PC-9 (cell line): ENCODE results near the gene SLC46A3. TPM values are rescaled to one million over a fixed set of nuclear protein-coding genes. Genes with fewer than 3 reads are reported as not detected.

Source experiments
- BruUV-seq: library from RNA; stranded (reverse); fragments of 400-500 nt; replicated peaks from 2 replicates; lab custom pipeline; 2021; lab: Mats Ljungman, UMichigan
- CTCF ChIA-PET: fragments of 300-600 bp; sonication (Branson Sonifier 250); formaldehyde crosslinking; loops from one replicate; lab custom pipeline; 2022; ENCODE audit warnings: antibody characterized with exemption; lab: Charles Lee
- POLR2A ChIA-PET: fragments of 300-600 bp; sonication (Branson Sonifier 250); formaldehyde crosslinking; loops from one replicate; lab custom pipeline; 2022; ENCODE audit warnings: antibody characterized with exemption; ENCODE audit not compliant: unreplicated experiment; lab: Charles Lee
- DNase-seq, 2 experiments: peaks; one replicate each; pipeline versions ENCODE4 v3.0.0 to v3.0.0-alpha.2; 2015 to 2022; ENCODE audit warnings: mixed read lengths in 1 of 2
- H2AFZ ChIP-seq: fragments of 200-600 bp; sonication (generic); 2 replicates; pipeline ENCODE4 v1.8.1; 2017; ENCODE audit warnings: antibody characterized with exemption
- H3F3A ChIP-seq: fragments of 200-600 bp; sonication (generic); 2 replicates; pipeline ENCODE4 v1.8.1; 2017; ENCODE audit warnings: antibody characterized with exemption, mild to moderate bottlenecking, low read depth; ENCODE audit not compliant: insufficient read depth
- H3K27ac ChIP-seq: fragments of 200-600 bp; sonication (generic); 2 replicates; pipeline ENCODE4 v1.6.1; 2016; ENCODE audit warnings: mixed run types
- H3K27me3 ChIP-seq: fragments of 200-600 bp; sonication (generic); 2 replicates; pipeline ENCODE4 v1.6.1; 2016; ENCODE audit warnings: low read depth, mixed run types; ENCODE audit not compliant: insufficient read depth
- H3K36me3 ChIP-seq: fragments of 200-600 bp; sonication (generic); 2 replicates; pipeline ENCODE4 v1.6.1; 2016; ENCODE audit warnings: low read depth, mixed run types
- H3K4me1 ChIP-seq: fragments of 200-600 bp; sonication (generic); replicated peaks from 2 replicates; pipeline ENCODE4 v1.6.1; 2016; ENCODE audit warnings: mixed run types; ENCODE audit not compliant: insufficient read depth
- H3K4me2 ChIP-seq: fragments of 200-600 bp; sonication (generic); 2 replicates; pipeline ENCODE4 v1.6.1; 2017; ENCODE audit warnings: mixed run types
- H3K4me3 ChIP-seq: fragments of 200-600 bp; sonication (generic); 2 replicates; pipeline ENCODE4 v1.6.1; 2016; ENCODE audit warnings: mixed run types
- H3K79me2 ChIP-seq: fragments of 200-600 bp; sonication (generic); 2 replicates; pipeline ENCODE4 v1.6.1; 2017; ENCODE audit warnings: low read depth, mixed run types
- H3K9me2 ChIP-seq: fragments of 200-600 bp; sonication (generic); 2 replicates; pipeline ENCODE4 v1.8.1; 2017; ENCODE audit warnings: mild to moderate bottlenecking; ENCODE audit not compliant: insufficient read depth
- H3K9me3 ChIP-seq: fragments of 200-600 bp; sonication (generic); 2 replicates; pipeline ENCODE4 v1.8.1; 2016; ENCODE audit warnings: low read depth; ENCODE audit not compliant: insufficient read depth
- H4K20me1 ChIP-seq: fragments of 200-600 bp; sonication (generic); 2 replicates; pipeline ENCODE4 v1.8.1; 2017; ENCODE audit not compliant: insufficient read depth
- CTCF ChIP-seq: fragments of 200-600 bp; sonication (generic); conservative IDR thresholded peaks from 2 replicates; pipeline ENCODE4 v1.6.1; 2017; ENCODE audit warnings: mixed run types, antibody characterized with exemption, mild to moderate bottlenecking, moderate library complexity
- EZH2 ChIP-seq: fragments of 200-600 bp; sonication (generic); IDR thresholded peaks from 2 replicates; pipeline ENCODE4 v1.8.0; 2017; ENCODE audit warnings: antibody characterized with exemption, low read depth
- intact Hi-C: fragments of 100-400 bp; cut with micrococcal nuclease; formaldehyde crosslinking; loops from one replicate; pipeline ENCODE4 v1.10.0; 2022; ENCODE audit not compliant: unreplicated experiment
- total RNA-seq: library from RNA; stranded (reverse); gene quantifications from 2 replicates; pipeline ENCODE4 v1.2.3, GENCODE V29; 2021

The SLC46A3 gene
- total RNA-seq, 1 experiment from 2014 or later, result 0.15 TPM

- Histone ChIP-seq H3K9me3 (no peaks in the 10 kb centered on the region), H3K36me3 (peaks cover 65% of the 10 kb centered on the region), H3K4me3 (no peak overlapping the region), H3K4me2 (no peak overlapping the region), H3F3A (no peaks in the 10 kb centered on the region), H3K4me1 (no peaks in the 10 kb centered on the region), H3K27me3 (no peaks in the 10 kb centered on the region), H3K9me2 (no peaks in the 10 kb centered on the region), H3K27ac (no peak overlapping the region), H2AFZ (no peak overlapping the region), H3K79me2 (no peaks in the 10 kb centered on the region), H4K20me1 (peaks cover 6% of the 10 kb centered on the region)
- ChIA-PET POLR2A (interaction anchor here (0.6 kb wide), 1 partner anchor 1309 kb away, joined by 4 read pairs; no protein-coding TSS in a partner anchor), CTCF (interaction anchor here (0.6 kb wide), 1 partner anchor 866 kb away, joined by 4 read pairs; no protein-coding TSS in a partner anchor)
- DNase-seq, result no peak
- intact Hi-C loops, result no loop called here
- TF ChIP-seq CTCF (no peak), EZH2 (no peak)
- no TSS peak for BruUV-seq
Measured at GRCh38 chr13:28671126-28671792, 47.5 kb downstream of the SLC46A3 start.

- Histone ChIP-seq H3K4me1 (no peaks in the 10 kb centered on the region), H3K36me3 (peaks cover 73% of the 10 kb centered on the region), H3F3A (no peaks in the 10 kb centered on the region), H3K9me3 (no peaks in the 10 kb centered on the region), H2AFZ (no peak overlapping the region), H3K4me3 (no peak overlapping the region), H3K79me2 (peaks cover 12% of the 10 kb centered on the region), H3K9me2 (no peaks in the 10 kb centered on the region), H3K27ac (no peak overlapping the region), H3K4me2 (no peak overlapping the region), H3K27me3 (no peaks in the 10 kb centered on the region), H4K20me1 (peaks cover 19% of the 10 kb centered on the region)
- BruUV-seq, result no TSS peak
- no peak for DNase-seq
- TF ChIP-seq EZH2 (no peak), CTCF (no peak)
- ChIA-PET POLR2A (no interaction called here), CTCF (no interaction called here)
- intact Hi-C loops, result no loop called here
Measured at GRCh38 chr13:28666897-28667488, 51.8 kb downstream of the SLC46A3 start.

GRCh38 chr13:28659621-28659970 is 59.2 kb downstream of the SLC46A3 start:
- TF ChIP-seq EZH2 (no peak), CTCF (no peak)
- Histone ChIP-seq H3K4me3 (peak overlapping the region; percentile 96), H3K9me3 (no peaks in the 10 kb centered on the region), H2AFZ (peak overlapping the region; percentile 88), H3F3A (no peaks in the 10 kb centered on the region), H3K27ac (peak overlapping the region; percentile 76), H4K20me1 (peaks cover 13% of the 10 kb centered on the region), H3K4me1 (peaks cover 22% of the 10 kb centered on the region), H3K36me3 (peaks cover 36% of the 10 kb centered on the region), H3K9me2 (no peaks in the 10 kb centered on the region), H3K4me2 (peak overlapping the region; percentile 89), H3K79me2 (peaks cover 60% of the 10 kb centered on the region), H3K27me3 (no peaks in the 10 kb centered on the region)
- ChIA-PET POLR2A (interaction anchor here (0.6 kb wide), 1 partner anchor 770 kb away, joined by 3 read pairs; no protein-coding TSS in a partner anchor), CTCF (no interaction called here)
- BruUV-seq, result no TSS peak
- intact Hi-C loops, result no loop called here
- DNase-seq, result no peak
